Gastroesophageal sphincter (tissue), 4 donors: ENCODE results near the gene UFL1. TPM values are rescaled to one million over a fixed set of nuclear protein-coding genes. Genes with fewer than 3 reads are reported as not detected.

Experiments
- ATAC-seq: fragments of 150-250 bp; one replicate; pipeline ENCODE4 v1.9.1; 2016; ENCODE audit warnings: mild to moderate bottlenecking, moderate library complexity
- H3K27ac ChIP-seq, 4 donors: fragments of 200-600 bp; sonication (generic) in 3 of 4; 1 replicate in 3 of 4; 2 replicates in 1 of 4; pipeline ENCODE4 v1.5.1; 2016 to 2019
- H3K27me3 ChIP-seq: fragments of 200-600 bp; sonication (generic); one replicate; pipeline ENCODE4 v1.5.1; 2019
- H3K36me3 ChIP-seq, 2 donors: fragments of 200-600 bp; sonication (generic); one replicate each; pipeline ENCODE4 v1.5.1; 2019; ENCODE audit warnings: control low read depth in 1 of 2
- H3K4me1 ChIP-seq, 3 donors: fragments of 200-600 bp; sonication (generic); 1 replicate in 2 of 3; 2 replicates in 1 of 3; pipeline ENCODE4 v1.5.1; 2016 to 2019; ENCODE audit warnings: control low read depth in 2 of 3
- H3K4me3 ChIP-seq, 2 donors: fragments of 200-600 bp; sonication (generic); one replicate each; pipeline ENCODE4 v1.5.1; 2019; ENCODE audit warnings: mild to moderate bottlenecking in 1 of 2, moderate library complexity in 1 of 2
- H3K9me3 ChIP-seq, 3 donors: fragments of 200-600 bp; sonication (generic); one replicate each; pipeline ENCODE4 v1.5.1; 2017 to 2019; ENCODE audit warnings: control low read depth in 2 of 3
- EP300 ChIP-seq: sonication (generic); formaldehyde crosslinking; IDR thresholded peaks from one replicate; pipeline ENCODE4 v1.6.1; 2017; ENCODE audit warnings: antibody characterized with exemption, mild to moderate bottlenecking
- POLR2A ChIP-seq, 2 donors: fragments of 450-650 bp; IDR thresholded peaks; one replicate each; pipeline ENCODE4 v1.6.1; 2017; ENCODE audit warnings: antibody characterized with exemption in 2 of 2, mild to moderate bottlenecking in 2 of 2, moderate library complexity in 1 of 2
- POLR2AphosphoS5 ChIP-seq: sonication (generic); formaldehyde crosslinking; IDR thresholded peaks from one replicate; pipeline ENCODE4 v1.6.1; 2017; ENCODE audit warnings: antibody characterized with exemption
- WGBS, 2 donors: methylation state at CpG; one replicate each; pipeline ENCODE4 v1.1.5; 2018; ENCODE audit warnings: low coverage in 1 of 2; 5-methylcytosine and 5-hydroxymethylcytosine counted together
- total RNA-seq, 4 donors: library from RNA; depleted of rRNA; stranded (reverse); fragments of >200 nt; gene quantifications; one replicate each; pipeline ENCODE4 v1.1.0, GENCODE V29; 2016
- TF ChIP-seq, protein P1 (sequence below), 4 experiments: fragments of 200-600 bp in 2 of 4; fragments of 450-650 bp in 2 of 4; sonication (generic) in 1 of 4; IDR thresholded peaks; one replicate each; pipeline ENCODE4 v1.5.1; 2017 to 2019; ENCODE audit warnings: antibody characterized with exemption in 4 of 4, mild to moderate bottlenecking in 2 of 4, moderate library complexity in 2 of 4

Gene UFL1
- total RNA-seq, 4 donors from 2014 or later: 25.5 to 36.4 (median 30.2) TPM

DNA sequence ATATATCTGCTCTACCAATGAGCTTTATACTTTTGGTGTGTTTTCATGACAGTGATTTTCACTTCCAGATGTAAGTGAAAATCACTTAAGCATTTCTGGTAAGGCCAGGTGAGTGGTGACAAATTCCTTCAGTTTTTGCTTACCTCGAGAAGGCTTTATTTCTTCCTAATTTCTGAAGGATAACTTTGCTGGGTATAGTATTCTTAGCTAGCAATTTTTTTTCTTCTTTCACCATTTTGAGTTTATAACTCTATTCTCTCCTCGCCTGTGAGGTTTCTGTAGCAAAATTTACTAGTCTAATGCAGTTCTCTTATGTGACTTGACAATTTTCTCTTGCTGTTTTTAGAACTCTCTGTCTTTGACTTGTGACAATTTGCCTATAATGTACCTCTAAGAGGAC, 48.4 kb downstream of the UFL1 start:
- H3K27me3 ChIP-seq: no peaks in the 10 kb centered on the region
- H3K36me3 ChIP-seq: no peaks in the 10 kb centered on the region
- H3K27ac ChIP-seq: no peak overlapping the region
- TF ChIP-seq POLR2A (IDR thresholded peaks at IDR 0.05) (no peak), EP300 (no peak), POLR2AphosphoS5 (no peak)
- TF ChIP-seq, protein P1, sequence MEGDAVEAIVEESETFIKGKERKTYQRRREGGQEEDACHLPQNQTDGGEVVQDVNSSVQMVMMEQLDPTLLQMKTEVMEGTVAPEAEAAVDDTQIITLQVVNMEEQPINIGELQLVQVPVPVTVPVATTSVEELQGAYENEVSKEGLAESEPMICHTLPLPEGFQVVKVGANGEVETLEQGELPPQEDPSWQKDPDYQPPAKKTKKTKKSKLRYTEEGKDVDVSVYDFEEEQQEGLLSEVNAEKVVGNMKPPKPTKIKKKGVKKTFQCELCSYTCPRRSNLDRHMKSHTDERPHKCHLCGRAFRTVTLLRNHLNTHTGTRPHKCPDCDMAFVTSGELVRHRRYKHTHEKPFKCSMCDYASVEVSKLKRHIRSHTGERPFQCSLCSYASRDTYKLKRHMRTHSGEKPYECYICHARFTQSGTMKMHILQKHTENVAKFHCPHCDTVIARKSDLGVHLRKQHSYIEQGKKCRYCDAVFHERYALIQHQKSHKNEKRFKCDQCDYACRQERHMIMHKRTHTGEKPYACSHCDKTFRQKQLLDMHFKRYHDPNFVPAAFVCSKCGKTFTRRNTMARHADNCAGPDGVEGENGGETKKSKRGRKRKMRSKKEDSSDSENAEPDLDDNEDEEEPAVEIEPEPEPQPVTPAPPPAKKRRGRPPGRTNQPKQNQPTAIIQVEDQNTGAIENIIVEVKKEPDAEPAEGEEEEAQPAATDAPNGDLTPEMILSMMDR (IDR thresholded peaks at IDR 0.05): no peak
- H3K4me3 ChIP-seq: no peak overlapping the region
- WGBS, 2 donors: 77 to 83% methylated on average over 2 of the region's 2 CpGs
- peaks cover 0 to 29% (median 0%) of the 10 kb centered on the region in 3 donors for H3K9me3 ChIP-seq
- H3K4me1 ChIP-seq: no peaks in the 10 kb centered on the region
- ATAC-seq: no peak

DNA sequence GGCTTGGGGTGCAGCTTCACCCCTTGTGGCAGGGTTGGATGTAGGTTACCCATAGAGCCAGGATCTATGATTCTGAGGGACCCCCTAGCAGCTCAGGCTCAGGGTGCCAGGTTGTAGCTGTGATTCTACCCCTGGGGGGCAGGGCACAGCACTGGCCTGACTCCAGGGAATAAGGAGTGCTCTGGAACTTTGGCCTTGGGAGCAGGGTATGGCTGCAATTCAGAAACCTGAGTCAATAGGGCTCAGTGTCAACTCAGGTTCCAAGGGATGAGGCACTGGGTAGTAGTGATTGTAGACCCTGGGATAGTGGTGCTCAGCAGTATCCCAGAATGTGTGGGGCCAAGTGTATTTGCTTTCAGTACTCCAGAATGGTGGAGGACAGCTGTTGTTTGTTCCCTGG, 49.9 kb downstream of the UFL1 start:
- no peak overlapping the region for H3K4me3 ChIP-seq
- H3K36me3 ChIP-seq: no peaks in the 10 kb centered on the region
- H3K9me3 ChIP-seq: peaks cover 0 to 29% (median 0%) of the 10 kb centered on the region in 3 donors
- no peaks in the 10 kb centered on the region for H3K27me3 ChIP-seq
- no peak overlapping the region for H3K27ac ChIP-seq
- TF ChIP-seq, protein P1 (IDR thresholded peaks at IDR 0.05): no peak
- TF ChIP-seq POLR2AphosphoS5 (no peak), EP300 (no peak), POLR2A (IDR thresholded peaks at IDR 0.05) (no peak)
- H3K4me1 ChIP-seq: no peaks in the 10 kb centered on the region
- no peak for ATAC-seq

DNA sequence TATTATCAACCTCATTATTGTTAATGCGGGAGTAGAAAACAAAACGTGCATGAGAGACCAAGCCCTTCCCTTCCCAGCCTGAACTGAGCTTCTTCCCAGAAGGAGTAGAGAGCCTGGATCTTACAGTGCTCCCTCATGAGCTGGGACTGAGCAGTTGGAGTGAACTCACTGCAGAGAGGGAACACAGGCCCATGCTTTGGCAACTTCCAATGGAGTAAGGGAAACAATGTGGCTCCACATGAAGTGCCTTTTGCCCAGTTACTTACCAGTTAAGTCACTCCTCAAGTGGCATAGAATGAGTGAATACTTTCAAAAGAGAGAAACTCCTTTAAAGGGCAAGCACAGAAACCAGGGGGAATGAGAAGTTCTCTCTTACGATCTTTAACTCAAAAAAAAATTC, 53.8 kb downstream of the UFL1 start:
- Histone ChIP-seq H3K4me3 (no peak overlapping the region), H3K4me1 (no peaks in the 10 kb centered on the region), H3K27ac (no peak overlapping the region), H3K9me3 (peaks cover 0 to 16% (median 0%) of the 10 kb centered on the region in 3 donors), H3K27me3 (no peaks in the 10 kb centered on the region), H3K36me3 (no peaks in the 10 kb centered on the region)
- ATAC-seq: no peak
- TF ChIP-seq EP300 (no peak), POLR2AphosphoS5 (no peak), POLR2A (IDR thresholded peaks at IDR 0.05) (no peak)
- TF ChIP-seq, protein P1 (IDR thresholded peaks at IDR 0.05): no peak
- WGBS, 2 donors: 45 to 68% methylated on average over 2 to 3 of the region's 3 CpGs

DNA sequence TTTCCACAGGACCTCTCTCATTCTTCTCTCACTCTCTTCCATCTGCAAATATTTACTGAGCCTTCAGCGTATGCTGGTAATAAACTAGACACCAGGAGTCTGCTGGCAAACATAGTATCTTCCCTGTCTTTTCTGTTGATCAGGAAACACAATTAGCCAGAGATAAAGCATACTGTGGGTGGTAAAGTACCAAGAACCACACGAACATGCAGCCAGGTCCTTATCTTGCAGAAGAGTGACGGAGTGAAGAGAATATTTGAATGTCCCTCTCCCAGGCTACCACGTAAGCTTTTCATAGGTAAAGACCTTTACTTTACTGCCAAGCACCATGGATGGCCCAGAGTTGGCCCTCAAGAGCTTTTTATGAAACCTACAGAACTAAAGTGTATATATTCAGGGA, 54.6 kb downstream of the UFL1 start:
- 57 to 71% methylated on average over 2 to 4 of the region's 4 CpGs for WGBS, 2 donors
- no peaks in the 10 kb centered on the region for H3K4me1 ChIP-seq
- H3K27me3 ChIP-seq: no peaks in the 10 kb centered on the region
- TF ChIP-seq EP300: no peak
- TF ChIP-seq POLR2A (IDR thresholded peaks at IDR 0.05): no peak
- TF ChIP-seq, protein P1 (IDR thresholded peaks at IDR 0.05): no peak
- no peak for TF ChIP-seq POLR2AphosphoS5
- peaks cover 0 to 8% (median 0%) of the 10 kb centered on the region in 3 donors for H3K9me3 ChIP-seq
- no peak for ATAC-seq
- H3K36me3 ChIP-seq: no peaks in the 10 kb centered on the region
- H3K27ac ChIP-seq: no peak overlapping the region
- no peak overlapping the region for H3K4me3 ChIP-seq

DNA sequence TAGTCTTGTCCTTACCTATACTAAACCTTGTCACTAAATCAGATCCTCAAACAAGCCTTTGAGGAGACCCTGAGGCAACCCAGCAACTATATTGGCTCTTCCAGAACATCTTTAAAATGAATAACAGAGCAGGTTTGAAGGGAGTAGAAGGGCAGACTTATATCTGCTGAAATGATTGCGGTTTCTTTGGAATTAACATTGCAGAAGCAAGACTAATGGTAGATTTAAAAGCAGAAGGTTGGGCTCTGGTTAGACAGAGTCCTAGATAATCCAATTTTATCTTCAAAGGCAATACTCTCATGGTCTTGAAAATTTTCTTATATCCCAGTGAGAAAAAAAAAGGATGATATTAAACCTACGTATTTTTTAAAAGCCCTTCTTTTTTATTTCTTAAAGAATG, 60.4 kb downstream of the UFL1 start:
- TF ChIP-seq EP300: no peak
- no peak for TF ChIP-seq POLR2AphosphoS5
- TF ChIP-seq POLR2A (IDR thresholded peaks at IDR 0.05): no peak
- TF ChIP-seq, protein P1 (IDR thresholded peaks at IDR 0.05): no peak
- WGBS, 2 donors: 39 to 85% methylated on average over 2 of the region's 2 CpGs
- Histone ChIP-seq H3K27ac (peak overlapping the region in 1 of 4 donors; percentile 4), H3K27me3 (no peaks in the 10 kb centered on the region), H3K4me1 (no peaks in the 10 kb centered on the region), H3K9me3 (no peaks in the 10 kb centered on the region), H3K36me3 (no peaks in the 10 kb centered on the region), H3K4me3 (no peak overlapping the region)
- no peak for ATAC-seq
